CD4-positive, alpha-beta T cell treated with Interleukin-17A for 1 hour (primary cell): ENCODE data around the gene HNF4A.
A peak's percentile ranks its signal among the peaks of the same experiment; 100 is the strongest.
"Not testable (repeated sequence)": the region's sequence is repeated elsewhere in the genome, so short reads cannot be mapped to it uniquely, and the experiment has no call there.

Experiments used
- DNase-seq: peaks from one replicate; pipeline ENCODE4 v3.0.0-alpha.2; 2020

HNF4A gene

DNA sequence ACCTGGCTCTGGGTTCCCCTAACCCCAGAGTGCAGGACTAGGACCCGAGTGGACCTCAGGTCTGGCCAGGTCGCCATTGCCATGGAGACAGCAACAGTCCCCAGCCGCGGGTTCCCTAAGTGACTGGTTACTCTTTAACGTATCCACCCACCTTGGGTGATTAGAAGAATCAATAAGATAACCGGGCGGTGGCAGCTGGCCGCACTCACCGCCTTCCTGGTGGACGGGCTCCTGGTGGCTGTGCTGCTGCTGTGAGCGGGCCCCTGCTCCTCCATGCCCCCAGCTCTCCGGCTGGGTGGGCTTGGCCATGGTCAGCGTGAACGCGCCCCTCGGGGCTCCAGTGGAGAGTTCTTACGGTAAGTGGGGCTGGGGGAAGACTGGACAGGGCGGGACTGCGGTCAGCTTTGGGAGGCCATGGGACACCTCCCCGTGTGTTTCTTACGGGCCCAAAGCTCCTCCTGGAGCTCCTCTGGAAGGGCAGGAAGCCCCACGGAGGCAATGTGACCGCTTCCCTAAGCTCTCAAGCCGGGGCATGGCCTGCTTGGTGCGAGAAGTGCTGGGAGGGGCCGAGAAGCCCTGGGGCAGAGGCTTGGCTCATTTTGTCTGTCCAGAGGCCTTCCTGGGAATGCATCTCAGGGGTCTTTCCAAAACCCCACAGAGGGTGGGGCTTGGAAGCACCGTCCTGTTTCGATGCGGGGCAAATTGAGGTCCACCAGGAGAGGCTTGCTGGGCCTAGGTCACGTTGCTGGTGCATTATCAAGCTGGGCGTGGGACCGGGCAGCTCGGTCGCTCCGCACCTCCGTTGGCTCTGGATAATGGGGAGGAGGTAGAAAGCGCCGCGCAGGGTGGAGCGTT lies at the start of gene HNF4A:
Gene HNF4A, plus strand, starts transcription at position 202 of the 855 bp plus-strand sequence. Its CDS starts 106 bp downstream, at position 308.
- DNase-seq = no peak

DNA sequence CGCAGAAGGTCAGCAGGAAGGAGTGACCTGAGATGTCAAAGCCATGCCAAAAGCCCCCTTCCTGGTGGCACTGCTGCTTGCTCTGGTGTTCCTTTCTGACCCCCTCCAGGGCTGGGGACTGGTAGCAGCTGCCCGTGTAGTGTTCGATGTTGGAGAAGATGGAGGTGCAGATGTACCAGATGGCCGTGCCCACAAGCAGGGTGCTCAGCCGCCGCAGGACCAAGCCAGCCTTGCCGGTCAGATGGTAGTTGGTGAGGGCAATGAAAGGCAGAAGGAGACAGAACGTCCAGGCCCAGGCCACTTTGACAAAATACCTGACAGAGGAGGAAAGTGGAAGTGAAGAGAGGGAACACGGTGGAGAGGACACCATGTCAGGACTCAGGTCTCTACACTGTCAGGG lies 48.6 kb upstream of the HNF4A start:
- DNase-seq = no peak

DNA sequence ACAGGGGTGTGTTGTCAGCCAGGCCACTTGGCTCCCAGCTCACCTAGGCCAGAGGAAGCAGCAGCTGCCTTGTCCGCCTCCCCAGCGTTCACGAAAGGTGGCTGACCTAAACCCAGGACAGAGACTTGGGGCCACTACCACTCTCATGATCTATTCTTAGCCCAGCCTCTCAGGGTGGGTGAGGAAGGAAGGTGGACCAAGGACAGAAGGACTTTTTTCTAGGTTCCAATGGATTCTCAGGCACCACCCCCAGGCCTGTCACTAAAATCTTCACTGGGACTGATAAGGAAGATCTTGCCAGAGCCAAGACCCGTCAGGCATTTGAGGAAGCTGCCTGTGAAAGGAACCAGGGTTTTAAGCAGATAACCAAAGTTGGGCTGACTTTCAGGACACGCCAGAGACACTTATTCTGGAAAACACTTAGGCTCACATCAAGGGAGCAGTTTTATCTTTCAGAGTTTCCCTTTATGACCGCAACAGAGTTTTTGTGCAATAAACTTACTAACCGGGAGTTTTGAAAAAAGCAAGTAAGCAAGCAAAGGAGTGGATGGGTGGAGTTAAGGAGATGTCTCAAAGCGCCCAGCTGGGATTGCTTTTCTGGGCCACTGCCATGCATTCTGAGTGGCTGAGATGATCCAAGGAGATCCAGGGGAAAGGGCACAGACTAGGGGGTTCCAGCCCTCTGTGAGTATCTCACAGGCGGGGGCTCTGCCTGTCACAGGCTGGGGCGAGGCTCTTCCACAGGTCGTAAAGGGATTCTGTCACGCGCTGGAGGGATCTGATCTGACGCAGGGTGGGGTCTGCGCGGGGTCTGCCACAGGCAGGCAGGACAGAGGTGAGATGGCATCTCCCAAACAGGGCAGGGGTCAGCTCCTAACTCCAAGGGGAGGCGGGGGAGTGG lies 45.5 kb upstream of the HNF4A start:
- no peak for DNase-seq

DNA sequence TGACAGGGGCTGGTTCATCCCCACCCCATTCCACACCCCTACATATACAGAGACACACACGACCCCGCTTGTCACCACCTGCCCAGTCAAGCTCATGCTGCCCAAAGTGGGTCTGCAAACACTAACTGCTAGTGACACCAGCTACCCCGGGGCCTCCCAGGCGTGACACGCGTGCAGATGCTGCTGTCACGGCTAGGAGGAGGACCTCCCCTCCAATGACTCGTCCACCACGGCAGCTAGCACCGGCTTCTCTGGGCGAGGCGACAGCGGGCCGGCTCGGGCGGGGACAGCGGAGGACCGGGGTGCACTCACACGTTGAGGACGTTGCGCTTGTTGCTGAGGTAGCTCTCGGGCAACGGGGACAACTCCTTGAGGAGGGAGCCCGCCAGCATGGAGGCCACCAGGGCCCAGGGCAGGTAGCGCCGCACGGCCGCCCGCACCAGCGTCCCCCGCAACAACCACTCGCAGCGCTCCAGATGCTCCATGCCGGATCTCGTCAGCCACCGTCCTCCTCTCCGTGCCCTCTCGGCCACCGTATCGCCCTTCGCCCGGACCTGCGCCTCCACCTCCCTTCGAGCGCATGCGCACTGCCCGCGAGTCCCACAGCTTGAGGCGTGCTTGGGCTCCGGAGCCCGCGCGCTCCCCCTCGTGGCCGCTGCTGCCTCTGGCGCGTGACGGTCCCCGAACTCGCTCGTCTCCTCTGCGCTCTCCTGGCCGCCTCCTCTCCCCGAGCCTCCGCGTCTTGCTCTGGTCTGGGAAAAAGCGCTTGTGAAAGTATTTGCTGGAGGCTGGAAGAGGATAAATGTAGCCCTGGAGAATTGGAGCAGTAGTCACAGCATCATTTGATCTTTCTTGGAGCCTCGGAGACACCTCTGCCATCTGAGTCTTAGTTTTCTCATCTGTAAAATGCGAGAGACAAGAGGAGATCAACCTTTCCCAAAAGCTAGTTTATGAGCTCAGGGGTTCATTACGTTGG lies 44.5 kb upstream of the HNF4A start, which contains the start of gene FITM2:
Gene FITM2, minus strand, starts transcription at position 539 of the 976 bp plus-strand sequence. Its CDS starts 54 bp downstream, at position 485.
- peak; percentile 98 for DNase-seq

DNA sequence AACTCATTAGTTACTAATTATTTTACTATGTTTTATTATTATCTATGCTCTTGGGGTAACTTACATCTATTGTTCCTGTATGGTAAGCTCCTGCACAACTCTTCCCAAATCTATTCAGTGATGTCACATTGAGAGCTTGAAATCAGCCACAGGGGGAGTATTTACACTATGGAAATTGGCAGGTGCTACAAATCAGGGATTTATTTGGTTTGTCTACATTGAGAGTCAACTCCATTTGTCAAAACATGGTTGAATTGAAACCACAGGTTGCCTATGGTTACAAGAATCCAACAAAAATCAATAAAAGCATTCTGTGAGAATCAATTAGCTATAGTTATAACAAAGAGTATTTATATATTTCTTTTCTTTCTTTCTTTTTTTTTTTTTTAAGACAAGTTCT lies 40.6 kb upstream of the HNF4A start:
- no peak for DNase-seq

DNA sequence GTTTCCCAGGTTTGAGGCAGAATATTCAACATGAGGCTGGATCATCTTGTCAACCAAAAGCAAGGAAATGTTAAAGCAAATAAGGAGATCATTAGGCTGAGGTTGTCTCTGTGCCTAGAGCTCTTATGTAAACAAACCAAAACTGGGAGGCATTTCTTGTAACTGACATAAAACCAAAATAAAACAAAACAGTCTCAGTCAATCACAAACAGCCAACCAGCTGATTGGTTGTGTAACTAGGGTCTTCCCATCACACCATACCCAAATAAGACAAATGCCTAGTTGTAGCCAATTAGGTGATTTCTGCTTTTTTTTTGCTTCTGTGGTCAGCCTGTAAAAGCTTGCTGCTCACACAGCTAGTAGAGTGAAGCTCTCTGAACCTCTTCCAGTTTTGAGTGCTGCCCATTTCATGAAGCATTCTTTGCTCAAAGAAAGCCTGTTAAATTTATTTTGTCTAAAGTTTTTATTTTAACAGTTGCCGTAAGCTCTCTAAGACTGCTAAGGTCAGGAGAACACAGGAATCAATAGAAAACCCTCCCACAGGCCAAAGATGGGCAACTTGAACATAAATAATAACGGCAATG lies 35.6 kb upstream of the HNF4A start:
- no peak for DNase-seq

DNA sequence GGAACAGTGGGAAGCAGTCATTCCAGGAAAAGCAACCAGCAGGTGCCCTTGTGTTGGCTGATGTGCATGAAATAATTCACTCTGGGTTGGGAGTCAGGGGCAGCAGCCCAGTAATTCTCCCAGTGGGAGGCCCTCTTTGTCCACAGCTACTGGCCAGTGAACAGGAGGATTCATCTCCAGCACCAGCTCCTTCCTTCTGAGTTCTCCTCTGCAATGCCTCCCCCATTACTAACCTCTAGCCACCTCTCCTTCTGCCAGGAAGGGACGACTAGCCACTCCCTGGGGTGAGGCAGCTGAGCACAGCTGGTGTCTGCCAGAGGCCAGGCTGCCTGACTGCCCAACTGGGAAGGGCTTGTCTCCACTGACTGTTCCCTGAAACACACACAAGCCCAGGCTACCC lies 31.2 kb upstream of the HNF4A start:
- DNase-seq = no peak

DNA sequence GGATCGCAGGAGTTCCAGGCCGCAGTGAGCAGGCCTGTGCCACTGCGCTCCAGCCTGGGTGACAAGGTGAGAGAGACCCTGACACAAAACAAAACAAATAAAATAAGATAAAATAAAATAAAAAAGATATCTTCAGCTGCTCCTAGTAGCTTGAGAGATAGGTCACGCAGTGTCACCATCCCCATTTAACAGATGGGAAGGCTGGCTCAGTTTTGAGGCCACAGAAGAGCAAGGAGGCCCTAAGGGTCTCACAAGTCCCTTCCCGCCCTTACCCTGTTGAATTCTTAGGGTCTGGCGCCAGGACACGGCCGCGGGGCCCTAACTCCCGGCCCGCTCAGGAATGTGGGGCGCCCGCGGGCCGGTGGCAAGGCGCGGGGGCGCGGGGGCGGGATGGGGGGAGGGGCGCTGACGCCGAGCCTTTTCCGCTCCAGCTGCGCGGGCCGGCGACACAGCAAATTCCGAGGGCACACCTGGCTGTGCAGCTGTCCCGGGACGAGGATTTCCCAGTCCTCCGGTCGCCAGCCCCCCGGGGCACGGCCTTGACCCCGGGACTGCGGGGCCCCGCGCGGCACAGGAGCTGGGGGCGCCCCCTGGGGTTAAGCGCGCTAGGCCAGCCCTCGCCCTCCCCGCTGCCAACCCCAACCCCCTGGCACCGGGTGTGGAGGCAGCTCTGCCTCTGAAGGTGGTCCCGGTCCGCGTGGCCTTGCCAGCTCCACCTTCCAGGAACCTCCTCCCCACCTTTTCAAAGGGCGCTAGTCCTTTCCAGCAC lies 28.9 kb upstream of the HNF4A start:
- no peak for DNase-seq

DNA sequence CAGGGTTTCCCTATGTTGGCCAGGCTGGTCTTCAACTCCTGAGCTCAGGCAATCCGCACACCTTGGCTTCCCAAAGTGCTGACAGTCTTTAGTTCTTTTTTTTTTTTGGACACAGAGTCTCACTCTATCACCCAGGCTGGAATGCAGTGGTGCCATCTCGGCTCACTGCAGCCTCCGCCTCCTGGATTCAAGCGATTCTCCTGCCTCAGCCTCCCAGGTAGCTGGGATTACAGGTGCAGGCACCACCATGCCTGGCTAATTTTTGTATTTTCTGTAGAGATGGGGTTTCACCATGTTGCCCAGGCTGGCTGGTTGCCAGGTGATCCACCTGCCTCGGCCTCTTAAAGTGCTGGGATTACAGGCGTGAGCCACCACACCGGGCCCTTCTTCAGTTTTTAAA lies 27.8 kb upstream of the HNF4A start:
- not testable (repeated sequence) for DNase-seq

DNA sequence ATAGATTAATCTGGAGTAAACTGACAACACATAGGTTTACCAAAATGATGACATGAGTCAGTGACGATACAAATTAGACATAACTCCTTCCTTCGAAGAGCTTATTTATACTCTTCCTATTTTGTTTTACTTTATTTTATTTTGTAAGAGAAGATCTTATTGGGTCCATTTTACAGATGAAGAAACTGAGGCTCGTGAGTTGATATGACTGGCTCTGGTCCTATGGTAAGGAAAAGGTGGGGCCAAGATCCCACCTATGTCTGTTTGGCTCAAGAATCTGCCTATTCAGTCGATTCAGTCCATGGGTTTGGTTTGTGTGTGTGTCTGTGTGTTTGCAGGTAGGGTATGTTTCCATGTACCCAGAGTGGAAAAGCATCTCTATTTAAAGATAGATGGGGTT lies 27.1 kb upstream of the HNF4A start:
- no peak for DNase-seq

DNA sequence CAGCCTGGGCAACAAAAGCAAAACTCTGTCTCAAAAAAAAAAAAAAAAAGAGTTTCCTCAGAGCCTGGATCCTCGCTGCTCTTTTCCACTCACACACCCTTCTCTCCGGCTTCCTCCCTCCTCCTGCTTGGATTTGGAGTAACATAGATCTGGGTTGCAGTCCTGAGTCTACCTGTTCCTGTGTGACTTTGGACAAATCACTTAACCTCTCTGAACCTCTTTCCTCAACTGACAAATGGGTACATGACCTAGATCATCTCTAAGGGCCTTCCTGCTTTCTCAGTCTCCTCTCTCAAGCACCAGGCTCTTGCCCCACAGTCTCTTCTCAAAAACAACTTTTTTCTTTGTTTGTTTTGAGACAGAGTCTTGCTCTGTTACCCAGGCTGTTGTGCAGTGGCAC lies 24.3 kb upstream of the HNF4A start:
- DNase-seq = no peak

DNA sequence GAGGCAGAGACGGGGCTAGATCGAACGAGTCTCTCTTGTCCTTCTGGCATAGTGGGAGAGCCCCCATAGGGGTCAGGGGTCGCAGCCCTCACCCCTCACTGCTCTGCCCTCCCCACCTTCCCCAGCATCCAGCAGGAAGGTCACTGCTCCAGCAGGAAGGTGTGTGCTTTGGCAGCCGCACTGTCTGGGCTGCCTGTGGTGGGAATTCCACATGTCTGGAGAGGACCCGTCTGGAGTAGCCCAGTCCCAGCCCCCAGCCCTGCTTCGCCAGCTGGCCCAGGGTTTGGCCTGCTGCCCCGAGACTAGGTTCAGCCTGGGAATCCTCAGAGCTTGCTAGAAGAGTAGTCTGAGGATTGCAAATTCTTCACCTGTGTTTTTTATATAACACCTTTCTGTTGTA lies 21.2 kb upstream of the HNF4A start:
- no peak for DNase-seq

DNA sequence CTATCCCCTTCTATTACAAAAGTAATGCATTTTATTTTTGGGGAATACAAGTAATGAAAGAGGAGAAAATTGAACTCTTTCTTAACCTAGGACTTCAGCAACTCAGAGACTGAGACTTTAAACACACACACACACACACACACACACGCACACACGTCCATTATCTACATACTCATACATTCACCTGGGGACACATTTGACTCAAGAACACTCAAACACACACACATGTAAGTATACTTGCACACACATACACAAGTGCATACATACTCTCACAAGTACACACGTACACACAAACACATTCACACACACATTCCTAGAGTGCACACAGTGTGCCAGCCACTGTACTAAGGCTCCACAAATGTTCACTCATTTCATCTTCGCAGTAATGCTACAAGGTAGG lies 20.8 kb upstream of the HNF4A start:
- no peak for DNase-seq

DNA sequence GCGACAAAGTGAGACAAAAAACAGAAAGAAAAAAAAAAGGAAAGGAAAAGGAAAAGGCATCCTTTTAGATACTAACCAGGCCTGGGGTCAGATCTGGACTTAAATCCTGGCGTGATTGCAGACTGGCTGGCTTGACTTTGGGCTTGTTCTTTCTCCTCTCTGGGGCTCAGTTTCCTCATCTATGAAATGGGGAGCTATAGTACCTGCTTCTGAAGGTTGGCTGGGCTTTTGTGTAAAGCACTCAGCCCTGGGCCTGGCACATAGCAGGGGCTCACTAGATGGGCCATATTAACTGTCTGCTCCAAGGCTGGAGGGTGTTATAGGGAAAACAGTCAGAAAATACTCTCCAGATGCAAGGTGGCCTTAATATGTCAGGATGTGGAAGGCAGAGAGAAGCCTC lies 19.8 kb upstream of the HNF4A start:
- no peak for DNase-seq

DNA sequence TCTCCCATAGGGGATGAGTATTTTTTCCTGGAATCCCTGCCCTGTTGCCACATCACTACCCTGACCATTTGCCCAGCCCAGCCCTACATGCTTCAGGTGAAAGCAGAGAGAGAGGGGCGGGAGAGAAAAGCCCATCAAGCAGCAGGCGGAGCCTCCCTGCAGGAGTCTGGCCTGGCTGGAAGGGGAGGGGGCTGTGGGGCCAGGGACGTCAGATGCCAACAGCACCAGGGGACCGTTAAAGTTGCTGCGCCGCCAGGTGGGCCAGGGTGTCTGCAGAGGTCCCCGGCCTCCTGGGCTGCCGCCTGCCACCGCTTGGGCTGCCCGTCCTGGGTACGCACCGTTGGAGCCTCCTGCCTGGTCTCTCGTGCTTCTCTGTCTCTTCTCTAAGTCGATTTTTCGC lies 19.4 kb upstream of the HNF4A start:
- no peak for DNase-seq

DNA sequence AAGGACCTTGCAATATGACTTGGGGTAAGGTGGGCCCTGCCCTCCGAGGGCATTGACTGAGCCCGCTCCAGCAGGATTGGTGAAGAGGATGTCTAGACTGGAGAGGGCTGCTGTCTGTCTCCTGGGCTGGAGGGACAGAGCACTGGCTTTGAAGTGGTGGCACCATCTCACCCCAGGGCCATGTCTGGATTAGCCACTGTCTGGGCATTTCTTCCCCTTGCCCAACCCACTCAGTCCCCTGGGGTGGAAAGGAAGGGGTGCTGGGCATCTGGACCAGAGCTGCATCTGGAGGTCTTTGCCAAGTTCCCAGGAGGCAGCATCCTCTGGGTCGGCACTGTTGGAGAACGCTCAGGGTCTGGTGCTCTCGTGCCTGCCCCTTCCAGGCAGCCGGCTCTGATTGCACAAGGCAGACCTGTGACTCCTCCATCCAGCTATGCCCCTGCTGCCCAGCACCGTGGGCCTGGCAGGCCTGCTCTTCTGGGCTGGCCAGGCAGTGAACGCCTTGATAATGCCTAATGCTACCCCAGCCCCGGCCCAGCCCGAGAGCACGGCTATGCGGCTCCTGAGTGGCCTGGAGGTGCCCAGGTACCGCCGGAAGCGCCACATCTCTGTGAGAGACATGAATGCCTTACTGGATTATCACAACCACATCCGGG lies 18.6 kb upstream of the HNF4A start, which contains the start of gene R3HDML:
Gene R3HDML, plus strand, starts transcription at position 319 of the 656 bp plus-strand sequence. Its CDS starts 115 bp downstream, at position 434.
- DNase-seq = no peak

DNA sequence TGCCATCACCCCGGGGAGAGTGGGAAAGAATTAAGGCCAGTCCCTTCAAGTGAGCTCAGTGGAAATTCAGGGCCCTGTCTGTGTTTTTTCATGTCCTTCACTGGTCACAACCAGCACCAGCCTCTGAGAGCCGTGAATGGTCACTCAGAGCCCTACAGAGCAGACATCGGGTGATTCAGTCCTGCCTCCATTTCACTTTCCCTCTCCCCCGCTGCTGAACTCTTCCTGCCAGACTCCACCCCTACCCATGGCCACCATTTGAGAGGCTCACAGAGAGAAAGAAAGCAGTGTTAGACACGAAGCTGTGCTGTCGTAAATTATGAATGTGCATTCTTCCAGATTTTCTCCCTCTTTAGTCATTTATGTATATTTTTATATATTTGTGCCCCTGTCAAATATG lies 13.3 kb upstream of the HNF4A start:
- DNase-seq = no peak

DNA sequence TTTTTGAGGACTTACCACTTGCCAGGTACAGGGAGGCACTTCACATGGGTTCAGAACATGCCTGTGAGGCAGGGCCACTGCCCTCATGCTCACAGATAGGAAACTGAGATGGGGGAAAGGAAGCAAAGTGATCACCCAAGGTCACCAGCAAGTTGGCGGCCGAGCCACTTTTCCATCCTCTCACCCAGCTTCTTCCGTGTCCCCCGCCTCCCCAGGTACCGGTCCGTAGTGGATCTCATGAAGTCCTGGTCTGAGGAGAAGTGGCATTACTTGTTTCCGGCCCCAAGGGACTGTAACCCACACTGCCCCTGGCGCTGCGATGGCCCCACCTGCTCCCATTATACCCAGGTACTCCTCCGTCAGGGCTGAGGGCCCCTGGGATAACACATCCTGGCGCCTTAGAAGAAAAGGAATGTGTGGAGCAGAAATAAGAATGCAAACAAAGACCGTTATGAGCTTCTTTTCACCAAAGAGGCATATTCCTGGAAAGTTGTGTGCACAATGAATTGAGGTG lies 12.3 kb upstream of the HNF4A start:
- DNase-seq = no peak

DNA sequence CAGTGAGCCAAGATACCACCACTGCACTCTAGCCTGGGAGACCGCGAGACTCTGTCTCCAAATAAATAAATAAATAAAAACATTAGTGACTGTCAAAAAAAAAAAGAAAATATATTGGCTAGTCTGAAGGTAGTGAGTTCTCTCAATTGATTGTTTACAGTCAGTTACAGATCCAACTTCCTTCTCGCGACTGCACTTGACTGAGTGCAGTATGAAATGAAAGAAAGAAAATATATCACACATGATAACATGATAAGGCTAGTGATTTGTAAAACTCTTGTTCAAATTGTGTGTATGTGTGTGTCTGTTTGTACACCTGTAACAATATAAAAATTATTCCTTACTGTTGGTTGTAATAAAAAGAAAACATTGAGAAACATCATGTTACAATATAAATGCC lies 10.8 kb upstream of the HNF4A start:
- no peak for DNase-seq

DNA sequence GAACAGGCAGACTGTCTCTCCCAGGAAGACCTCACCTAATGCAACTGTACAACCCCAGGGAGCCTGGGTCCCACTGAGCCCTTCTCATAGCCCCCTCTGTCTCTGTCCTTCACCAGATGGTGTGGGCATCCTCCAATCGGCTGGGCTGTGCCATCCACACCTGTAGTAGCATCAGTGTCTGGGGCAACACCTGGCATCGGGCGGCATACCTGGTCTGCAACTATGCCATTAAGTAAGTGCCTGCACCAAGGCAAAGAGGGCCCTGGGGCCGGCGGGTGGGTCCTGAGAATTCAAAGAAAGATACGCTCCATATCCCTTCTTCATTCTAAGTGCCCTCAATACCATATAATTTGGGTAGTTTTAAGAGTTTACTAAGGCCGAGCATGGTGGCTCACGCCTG lies 10.4 kb upstream of the HNF4A start:
- no peak for DNase-seq
